Left cardiac atrium (tissue), 4 donors: ENCODE data around the gene DGKD. TPM values are rescaled to one million over a fixed set of nuclear protein-coding genes. Genes with fewer than 3 reads are reported as not detected.
"Not testable (repeated sequence)": the region's sequence is repeated elsewhere in the genome, so short reads cannot be mapped to it uniquely, and the experiment has no call there.

Experiments used
- ATAC-seq, 2 donors: fragments of 200-7000 bp; cut with Tn5 transposase; one replicate each; pipeline ENCODE4 v1.9.1; 2020; ENCODE audit warnings: mild to moderate bottlenecking in 2 of 2, moderate library complexity in 2 of 2
- DNase-seq: peaks from one replicate; pipeline ENCODE4 v3.0.0-alpha.2; 2020
- intact Hi-C, 2 donors: fragments of 100-400 bp; cut with DNase I; formaldehyde crosslinking; loops; one replicate each; pipeline versions ENCODE4 v1.14.1 to v1.15.1; 2022 to 2023
- total RNA-seq, 2 donors: library from RNA; stranded (reverse); fragmentation: NEBNext Ultra II Directional; extraction: Animal tissue kit (Norgen Biotek cat#: 25700); gene quantifications; one replicate each; pipeline ENCODE4 v1.2.1, GENCODE V29; 2021
- donor health status: DM: no; HTN: yes; CAD: no.
- donor health status: DM: no; HTN: yes; CAD: no; lungs with severe emphysema.
- donor health status: DM: yes; HTN: yes; CAD: no.
- donor health status: Dilated cardiomyopathy.

The DGKD gene
- total RNA-seq, 2 donors from 2014 or later: 31.9 to 64.9 TPM

DNA sequence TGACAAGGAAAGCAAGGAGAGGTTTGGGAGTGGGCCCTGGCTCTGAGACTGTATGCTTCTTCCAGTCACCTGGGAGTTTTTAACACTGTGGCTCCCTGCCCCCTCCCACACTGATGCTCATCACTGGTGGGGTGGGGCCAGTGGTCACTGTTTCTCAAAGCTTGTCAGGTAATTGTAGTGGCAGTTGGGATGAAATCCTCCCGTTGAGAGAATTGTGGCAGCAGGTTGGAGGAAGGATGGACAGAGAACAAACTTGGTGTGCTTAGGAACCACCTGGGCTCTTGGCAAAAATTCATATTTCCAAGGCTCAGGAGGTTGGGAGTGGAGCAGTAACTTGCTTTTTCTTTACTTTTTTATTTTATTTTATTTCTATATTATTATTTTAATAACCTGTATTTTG, 25.1 kb downstream of the DGKD start:
- ATAC-seq (no peak), DNase-seq (no peak)
- intact Hi-C loops: no loop called here

DNA sequence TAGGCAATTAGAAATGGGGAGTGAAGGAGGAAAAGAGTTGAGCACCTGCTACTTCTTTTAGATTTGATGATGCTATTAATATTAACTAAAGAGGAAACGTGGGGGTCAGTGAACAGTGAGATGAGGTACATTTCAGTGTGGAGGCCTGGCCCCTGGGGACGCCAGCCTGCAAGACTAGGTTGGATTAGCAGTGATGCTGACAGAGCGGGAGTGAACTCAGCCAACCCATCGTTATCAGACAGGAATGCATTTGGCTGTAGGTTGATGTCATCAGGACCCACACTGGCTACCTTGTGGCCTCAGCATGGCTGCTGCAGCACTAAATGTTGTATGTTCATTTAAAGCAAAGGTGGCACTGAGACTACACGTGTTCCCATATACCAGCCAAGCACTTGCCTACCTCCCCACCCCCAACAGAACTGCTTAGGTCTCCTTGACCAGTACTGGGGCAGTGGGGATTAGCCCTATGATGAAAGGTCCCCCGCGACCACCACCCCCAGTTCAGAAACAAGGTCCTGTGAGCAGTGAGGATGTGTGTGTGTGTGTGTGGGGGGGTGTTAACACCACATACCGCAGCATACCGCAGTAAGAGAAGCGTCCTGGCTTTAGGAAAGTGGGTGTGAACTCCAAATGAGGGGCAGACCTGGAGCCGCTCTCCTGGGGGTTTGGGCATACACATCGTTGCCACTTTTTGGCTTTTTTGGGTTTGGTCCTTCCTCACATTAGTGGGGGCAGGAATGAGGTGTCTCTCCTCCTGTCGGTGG, 26.0 kb downstream of the DGKD start:
- ATAC-seq: no peak
- no peak for DNase-seq
- intact Hi-C loops: no loop called here

DNA sequence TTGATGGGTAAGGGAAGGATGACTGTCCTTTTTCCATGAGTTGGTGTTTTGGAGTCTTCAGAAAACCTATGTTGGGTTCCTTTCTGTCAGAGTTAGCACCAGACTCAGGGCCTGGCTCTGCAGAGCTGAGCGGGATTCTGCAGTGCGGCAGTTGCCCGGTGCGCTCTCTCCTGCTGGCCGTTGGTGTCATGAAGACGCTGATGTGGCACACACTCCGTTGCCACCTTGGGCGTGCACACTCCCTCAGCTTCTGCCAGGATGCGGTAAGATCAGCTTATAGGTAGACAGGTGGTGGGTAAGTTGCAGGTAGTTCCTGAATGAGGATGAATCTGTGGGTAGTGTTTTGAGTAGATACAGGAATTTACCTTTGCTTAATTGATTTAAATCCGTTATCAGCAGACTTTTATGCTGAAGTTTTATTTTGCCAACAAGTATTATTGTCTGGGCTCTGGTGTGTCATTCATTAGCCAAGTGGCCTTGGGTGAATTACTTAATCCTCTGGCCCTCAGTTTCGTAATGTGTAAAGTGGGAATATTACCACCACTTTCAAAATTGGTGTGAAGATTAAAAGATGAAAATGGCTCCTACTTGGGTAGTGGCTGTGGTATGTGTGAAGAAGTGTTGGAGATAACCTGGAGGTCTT, 26.8 kb downstream of the DGKD start:
- ATAC-seq (no peak), DNase-seq (no peak)
- intact Hi-C loops: no loop called here

DNA sequence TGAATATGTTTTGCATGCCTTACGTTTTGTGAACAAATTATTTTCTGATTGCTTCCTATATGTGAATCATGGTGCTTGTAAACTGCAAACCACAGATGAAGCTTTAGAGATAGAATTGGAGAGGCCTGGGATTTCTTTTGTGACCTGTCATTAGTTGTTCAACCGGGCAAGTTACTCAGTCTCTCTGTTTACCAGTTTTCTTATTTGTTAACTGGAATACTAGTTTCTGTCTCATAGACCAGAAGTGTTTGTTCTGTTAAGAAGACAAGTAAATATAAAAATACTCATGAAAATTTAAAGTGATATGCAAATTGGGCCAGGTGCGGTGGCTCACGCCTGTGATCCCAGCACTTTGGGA, 27.3 kb downstream of the DGKD start:
- DNase-seq (no peak), ATAC-seq (no peak)
- intact Hi-C loops: no loop called here

DNA sequence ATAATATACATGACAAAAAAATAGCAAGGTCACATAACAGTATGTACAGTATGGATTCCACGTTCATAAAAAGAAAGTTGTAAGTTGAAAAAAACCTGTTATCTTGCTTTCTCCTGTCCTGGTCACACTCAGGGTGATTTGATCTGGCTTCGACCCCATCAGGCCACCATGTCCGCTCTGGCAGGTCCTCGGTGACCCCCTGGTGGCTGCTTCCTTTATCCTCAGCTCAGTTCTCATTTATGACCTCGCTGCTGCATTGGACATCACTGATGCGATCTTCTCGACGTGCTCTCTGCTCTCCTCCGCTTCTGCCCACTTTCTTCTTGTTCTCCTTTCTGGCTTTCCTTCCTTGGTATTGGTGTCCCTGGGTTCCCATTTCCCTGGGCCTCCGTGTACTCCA, 29.7 kb downstream of the DGKD start:
- ATAC-seq: no peak
- intact Hi-C loops: no loop called here
- DNase-seq: no peak

DNA sequence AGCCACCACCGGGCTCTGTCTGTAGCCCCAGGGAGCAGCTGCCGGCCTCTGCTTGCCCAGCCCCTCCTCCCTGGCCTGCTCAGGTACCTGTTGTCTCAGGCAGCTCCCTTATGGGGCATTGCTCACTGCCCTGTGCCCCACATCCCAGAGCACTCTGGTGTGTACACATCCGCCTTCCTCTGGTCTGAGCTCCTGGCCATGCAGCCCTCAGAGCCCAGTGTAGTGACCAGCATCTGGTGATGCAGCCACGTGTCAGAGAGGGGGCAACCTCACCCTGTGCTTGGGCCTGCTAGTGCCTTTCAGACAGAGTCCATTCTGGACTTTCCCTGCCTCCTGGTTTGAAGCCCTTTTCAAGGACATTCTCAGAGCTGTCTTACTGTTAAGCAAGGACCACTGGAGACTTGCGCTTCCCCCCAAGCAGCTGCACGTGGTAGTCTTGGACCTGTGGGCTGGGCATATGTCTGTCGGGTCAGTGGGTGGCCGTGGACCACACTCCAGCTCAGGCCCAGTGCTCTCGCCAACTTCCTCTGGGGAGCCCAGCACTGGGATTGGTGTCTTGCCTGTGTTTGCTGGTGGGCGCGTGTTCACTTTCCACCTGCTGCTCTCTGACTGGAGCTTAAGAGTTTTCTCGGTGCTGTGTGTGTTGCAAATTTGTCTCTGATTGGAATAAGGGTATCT, 30.7 kb downstream of the DGKD start:
- ATAC-seq: no peak
- intact Hi-C loops: no loop called here
- DNase-seq: no peak

DNA sequence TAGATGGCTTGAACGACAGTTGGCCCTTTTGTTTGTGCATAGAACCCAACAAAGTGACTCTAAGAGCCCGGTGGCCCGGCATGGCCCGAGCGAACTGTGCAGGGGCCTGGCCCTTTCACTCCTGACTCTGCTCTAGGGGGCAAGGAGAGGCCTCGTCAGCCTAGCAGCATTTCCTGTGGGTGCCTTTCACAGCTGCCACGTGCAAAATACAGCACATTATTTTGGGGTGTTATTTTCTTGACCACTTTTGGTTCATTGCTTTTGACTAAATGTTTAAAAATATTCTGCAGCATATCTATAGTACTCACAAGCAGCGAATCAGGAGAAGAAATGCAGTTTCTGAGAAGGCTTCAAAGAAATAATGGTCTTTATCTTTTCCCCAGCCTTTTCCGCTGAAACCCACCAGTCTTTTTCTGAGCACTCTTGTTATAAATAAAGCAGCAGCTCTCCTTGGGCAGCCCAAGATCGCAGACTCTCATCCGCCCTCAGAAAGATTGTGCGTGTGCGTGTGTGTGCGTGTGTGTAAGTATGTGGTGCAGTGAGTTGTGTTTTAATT, 31.3 kb downstream of the DGKD start:
- DNase-seq (no peak), ATAC-seq (no peak)
- intact Hi-C loops: no loop called here

DNA sequence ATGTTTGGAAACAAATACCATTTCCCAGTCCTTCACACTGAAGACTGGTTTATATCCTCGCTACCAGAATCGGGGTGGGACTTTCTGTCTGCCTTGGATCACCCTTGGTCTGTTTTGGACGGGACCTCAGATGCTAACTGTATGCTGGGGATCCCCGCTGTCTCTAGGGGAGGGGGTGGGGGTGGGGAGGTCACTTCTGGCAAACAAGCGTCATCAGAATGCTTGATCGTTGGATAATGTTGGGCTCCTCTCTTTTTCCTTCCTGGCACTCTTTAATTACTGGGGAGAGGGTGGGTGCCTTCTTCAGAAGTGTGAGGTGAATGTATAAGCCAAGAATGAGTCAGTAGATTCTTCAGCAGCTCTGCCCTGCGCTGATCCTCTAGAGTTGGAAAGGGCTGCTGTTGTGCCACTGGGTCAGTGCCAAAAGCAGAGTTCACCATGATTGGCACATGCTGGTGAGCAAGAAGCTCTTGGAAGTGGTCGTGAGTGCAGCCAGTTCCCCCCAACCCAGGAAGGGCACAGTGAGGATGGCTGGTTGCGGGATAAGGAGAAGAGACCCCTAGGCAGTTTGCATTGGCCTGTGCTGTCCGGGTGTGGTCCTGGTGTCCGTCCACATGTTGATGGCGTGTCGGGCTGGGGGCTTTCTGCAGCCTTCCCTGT, 32.2 kb downstream of the DGKD start:
- ATAC-seq (peak; percentile 29 to 74), DNase-seq (peak; percentile 45)
- intact Hi-C loops: no loop called here

DNA sequence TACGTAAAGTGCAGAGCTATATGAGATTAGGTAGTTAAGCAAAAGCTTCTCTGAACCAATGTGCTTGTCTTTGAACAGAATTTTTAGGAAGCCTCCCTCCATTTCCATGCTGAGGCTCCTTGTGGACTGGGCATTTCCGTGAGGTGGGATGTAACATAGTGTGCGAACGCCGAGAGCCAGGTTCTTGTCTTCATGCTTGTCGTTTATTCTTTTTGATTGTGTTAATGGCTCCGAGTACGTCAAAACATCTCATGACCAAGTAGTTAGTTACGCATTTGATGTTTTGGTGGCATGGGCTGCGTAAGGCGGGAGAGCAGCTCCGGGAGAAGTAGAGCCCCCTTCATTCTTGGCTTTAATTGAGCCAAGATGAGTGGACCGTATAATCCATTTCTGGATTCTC, 32.9 kb downstream of the DGKD start:
- ATAC-seq: peak; percentile 4 to 5
- intact Hi-C loops: no loop called here
- DNase-seq: no peak

DNA sequence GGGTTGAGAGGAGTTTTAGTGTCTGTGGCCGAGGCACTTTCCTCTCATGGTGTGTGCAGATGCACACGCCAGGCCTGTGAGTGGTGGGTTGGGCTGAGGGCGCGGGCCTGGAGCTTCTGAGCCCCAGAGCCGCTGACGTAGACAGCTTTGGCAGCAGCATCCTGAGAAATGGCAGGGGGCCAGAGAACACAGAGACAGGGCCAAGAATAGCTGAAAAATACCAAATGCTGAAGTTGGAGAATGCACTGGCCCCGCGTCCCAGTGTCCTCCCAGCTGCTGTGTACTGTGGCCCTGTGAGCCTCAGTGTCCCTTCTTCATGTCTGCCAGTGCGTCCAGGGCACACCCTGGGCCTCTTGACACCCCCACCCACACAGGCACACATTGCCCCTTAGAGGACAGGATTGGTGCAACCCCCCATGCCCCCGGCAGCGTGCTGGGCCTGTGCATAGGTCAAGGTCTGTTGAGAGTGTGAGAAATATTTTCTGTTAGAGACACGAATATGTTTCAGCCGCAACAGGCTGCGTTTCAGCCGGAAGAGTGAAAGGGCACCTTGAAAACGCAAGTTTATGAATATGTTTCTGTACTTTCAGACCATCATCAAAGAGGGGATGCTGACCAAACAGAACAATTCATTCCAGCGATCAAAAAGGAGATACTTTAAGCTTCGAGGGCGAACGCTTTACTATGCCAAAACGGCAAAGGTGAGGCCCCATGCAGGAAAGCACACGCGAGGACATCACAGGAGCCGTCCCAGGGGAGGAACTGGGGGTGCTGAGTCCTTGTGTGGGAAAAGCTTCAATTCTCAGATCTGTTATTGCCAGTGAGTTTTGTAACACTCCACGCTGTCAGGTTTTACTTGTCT, 33.6 kb downstream of the DGKD start:
- intact Hi-C loops: no loop called here
- DNase-seq: peak; percentile 93
- ATAC-seq: peak; percentile 95 to 96

DNA sequence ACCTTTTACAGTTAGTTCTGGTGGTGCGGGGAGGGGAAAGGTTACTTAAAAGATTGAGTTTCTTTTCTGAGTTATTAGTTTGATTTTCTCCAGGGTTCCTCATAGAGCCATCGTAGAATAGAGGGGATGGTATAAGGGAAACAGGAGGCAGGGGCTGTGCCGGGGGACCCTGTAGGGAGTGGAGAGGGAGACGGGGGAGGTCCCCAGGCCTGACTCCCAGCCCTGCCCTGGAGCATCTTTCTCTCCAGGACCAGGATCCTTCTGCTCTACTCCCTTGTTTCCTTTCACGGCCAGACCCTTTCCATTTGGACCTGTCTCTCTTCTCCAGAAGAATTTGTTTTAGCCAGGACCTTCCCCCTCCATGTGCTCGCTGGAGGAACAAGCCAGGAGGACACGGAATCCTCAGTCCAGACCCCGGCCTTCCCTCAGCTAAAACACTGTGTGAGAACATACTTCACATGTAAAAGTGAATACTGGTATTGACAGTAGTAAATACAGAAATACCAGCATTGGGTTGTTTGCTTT, 35.4 kb downstream of the DGKD start:
- ATAC-seq (no peak), DNase-seq (no peak)
- intact Hi-C loops: no loop called here

DNA sequence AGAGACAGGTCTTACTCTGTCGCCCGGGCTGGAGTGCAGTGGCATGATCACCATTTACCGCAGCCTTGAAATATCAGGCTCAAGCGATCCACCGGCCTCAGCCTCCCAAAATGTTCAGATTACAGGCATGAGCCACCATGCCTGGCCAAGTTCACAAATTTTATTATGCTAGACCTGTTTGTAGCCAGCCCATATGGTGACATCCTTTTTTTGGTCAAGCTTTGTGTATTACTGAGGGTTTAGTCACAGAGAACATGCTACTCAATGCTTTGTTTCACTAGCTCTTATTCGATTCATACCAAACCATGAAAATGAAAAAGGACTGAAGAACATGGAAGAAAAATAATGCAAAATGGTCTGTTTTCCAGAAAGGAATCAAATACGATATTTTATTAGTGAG, 41.4 kb downstream of the DGKD start:
- no peak for ATAC-seq
- DNase-seq: no peak
- intact Hi-C loops: no loop called here

DNA sequence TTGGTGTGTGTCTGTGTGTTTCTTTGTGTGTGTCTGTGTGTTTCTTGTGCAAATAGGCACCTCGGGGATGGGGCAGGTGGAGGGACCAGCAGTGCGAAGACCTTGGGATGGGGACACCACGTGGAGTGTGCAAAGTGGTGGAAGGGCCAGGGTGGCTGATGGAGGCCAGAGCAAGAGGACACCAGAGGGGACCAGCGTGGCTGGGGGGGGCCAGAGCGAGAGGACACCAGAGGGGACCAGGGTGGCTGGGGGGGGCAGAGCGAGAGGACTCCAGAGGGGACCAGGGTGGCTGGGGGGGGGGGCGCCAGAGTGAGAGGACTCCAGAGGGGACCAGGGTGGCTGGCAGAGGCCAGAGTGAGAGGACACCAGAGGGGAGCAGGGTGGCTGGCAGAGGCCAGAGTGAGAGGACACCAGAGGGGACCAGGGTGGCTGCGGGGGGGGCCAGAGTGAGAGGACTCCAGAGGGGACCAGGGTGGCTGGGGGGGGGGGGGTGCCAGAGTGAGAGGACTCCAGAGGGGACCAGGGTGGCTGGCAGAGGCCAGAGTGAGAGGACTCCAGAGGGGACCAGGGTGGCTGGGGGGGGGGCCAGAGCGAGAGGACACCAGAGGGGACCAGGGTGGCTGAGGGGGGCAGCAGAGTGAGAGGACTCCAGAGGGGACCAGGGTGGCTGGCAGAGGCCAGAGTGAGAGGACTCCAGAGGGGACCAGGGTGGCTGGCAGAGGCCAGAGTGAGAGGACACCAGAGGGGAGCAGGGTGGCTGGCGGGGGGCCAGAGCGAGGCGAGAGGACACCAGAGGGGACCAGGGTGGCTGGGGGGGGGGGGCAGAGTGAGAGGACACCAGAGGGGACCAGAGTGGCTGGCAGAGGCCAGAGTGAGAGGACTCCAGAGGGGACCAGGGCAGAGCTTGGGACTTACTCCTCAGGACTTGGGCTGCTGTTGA, 42.7 kb downstream of the DGKD start:
- intact Hi-C loops, ATAC-seq, DNase-seq: not testable (repeated sequence)

DNA sequence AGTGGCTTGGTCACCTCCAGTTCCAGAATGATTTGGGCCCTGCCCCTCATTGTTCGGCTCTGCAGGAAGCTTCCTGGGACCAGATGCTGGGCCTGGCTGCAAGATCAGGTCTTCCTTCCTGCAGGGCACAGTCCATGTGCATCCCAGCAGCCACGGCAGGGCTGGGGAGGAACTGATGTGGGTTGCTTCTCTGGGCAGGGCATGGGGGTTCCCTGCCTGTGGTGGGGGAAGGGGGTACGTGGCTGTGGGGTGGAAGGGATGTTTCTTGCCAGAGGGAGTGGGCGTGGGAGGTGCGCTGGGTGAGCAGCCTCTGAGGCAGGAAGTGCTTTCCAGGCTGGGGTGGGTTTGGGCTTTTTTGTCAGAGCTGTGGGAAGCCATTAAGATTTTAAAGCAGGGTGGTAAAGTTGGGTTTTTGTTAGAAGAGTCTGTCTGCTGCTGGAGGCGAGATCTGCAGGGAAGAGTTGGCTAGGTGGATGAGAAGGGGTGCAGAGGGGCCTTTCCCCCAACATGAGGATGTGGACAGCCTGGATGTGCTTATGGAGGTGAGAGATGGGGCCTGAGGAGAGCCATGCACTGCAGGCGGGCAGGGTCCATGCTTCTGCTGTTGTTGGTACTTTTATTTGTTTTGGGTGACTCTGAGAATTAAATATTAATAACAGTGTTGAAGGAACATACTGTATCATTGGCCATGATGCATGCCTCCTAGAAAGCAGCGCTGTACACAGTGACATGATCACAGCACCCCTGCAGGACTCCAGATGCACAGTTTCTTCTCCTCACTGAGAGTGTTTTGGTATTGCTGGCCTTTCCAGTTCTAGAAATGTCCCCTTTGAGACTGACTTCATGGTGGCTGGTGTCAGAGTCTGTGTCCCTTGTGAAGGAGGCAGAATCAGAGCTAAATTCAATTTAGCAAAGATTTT, 45.3 kb downstream of the DGKD start:
- DNase-seq (no peak), ATAC-seq (no peak)
- intact Hi-C loops: loop anchor here in 1 of 2 donors (5.0 kb wide), 1 partner anchor 43 kb away; no protein-coding TSS in a partner anchor

DNA sequence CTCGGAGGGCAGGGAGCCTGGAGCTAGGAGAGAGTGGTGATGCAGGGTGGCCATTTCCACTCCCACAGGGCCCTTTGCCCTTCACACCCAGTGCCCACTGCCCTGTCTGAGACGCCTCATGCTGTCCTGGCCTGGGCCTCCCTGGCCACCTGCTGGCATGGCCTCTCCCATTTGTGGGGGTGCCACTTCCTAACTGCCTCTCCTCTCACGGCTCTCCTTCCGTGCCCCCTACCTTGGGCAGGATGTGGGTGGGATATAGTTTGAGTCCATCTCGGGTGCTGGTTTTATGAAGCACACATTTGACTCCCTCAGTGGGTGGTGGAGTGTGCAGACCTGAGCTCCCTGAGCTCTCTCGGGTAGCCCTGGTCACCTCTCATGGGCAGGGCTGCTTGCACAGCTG, 46.0 kb downstream of the DGKD start:
- peak in 1 of 2 donors; percentile 20 for ATAC-seq
- DNase-seq: no peak
- intact Hi-C loops: loop anchor here in 1 of 2 donors (5.0 kb wide), 1 partner anchor 42 kb away; no protein-coding TSS in a partner anchor

DNA sequence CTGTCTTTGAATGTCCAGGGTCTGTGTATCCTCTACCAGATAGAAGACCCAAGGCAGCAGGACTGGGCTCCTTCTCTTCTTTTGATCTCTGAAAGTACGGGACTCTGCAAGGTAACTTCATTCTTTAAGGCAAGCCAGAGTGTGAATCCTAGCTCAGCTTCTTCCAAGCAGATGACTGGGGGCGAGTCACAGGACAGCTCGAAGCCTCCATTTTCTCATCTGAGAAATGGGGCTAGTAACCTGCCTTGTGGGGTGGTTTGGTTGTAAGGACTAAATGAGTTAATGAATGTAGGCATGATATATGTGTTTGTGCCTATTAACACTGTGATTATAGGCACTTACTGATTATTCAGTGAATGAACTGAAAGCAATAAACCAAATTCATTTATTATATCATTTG, 46.7 kb downstream of the DGKD start:
- intact Hi-C loops: loop anchor here in 1 of 2 donors (5.0 kb wide), 1 partner anchor 41 kb away; no protein-coding TSS in a partner anchor
- DNase-seq (no peak), ATAC-seq (no peak)
